HepG2 (cell line): Measurements from ENCODE around the gene ACAP3. TPM values are rescaled to one million over a fixed set of nuclear protein-coding genes. Genes with fewer than 3 reads are reported as not detected.
A peak's percentile ranks its signal among the peaks of the same experiment; 100 is the strongest.

ENCODE experiments used
- ARID4A ChIP-seq: sonication (generic); formaldehyde crosslinking; IDR thresholded peaks from 2 replicates; pipeline ENCODE4 v1.5.0; 2020; ENCODE audit warnings: mild to moderate bottlenecking, missing genetic modification reagents, borderline replicate concordance
- CREM ChIP-seq, 2 experiments: sonication (generic) in 1 of 2; formaldehyde crosslinking in 1 of 2; IDR thresholded peaks; 2 replicates each; pipeline versions ENCODE4 v1.4.0 to v1.6.1; 2016 to 2020; ENCODE audit warnings: antibody characterized with exemption in 1 of 2, mild to moderate bottlenecking in 1 of 2, missing genetic modification reagents in 1 of 2
- DDIT3 ChIP-seq: sonication (generic); formaldehyde crosslinking; IDR thresholded peaks from 2 replicates; pipeline ENCODE4 v1.4.0; 2020; ENCODE audit warnings: mild to moderate bottlenecking, missing genetic modification reagents
- ERF ChIP-seq: IDR thresholded peaks from 2 replicates; pipeline ENCODE4 v1.6.1; 2018; ENCODE audit warnings: missing biosample characterization, missing genetic modification reagents
- GMEB1 ChIP-seq: sonication (generic); formaldehyde crosslinking; IDR thresholded peaks from 2 replicates; pipeline ENCODE4 v1.5.1; 2020; ENCODE audit warnings: missing genetic modification reagents, mild to moderate bottlenecking, borderline replicate concordance
- HOXA7 ChIP-seq: sonication (generic); formaldehyde crosslinking; IDR thresholded peaks from 2 replicates; pipeline ENCODE4 v1.8.1; 2022; ENCODE audit warnings: mild to moderate bottlenecking, missing genetic modification reagents, moderate library complexity
- IKZF1 ChIP-seq: fragments of 450-650 bp; IDR thresholded peaks from 2 replicates; pipeline ENCODE4 v1.7.1; 2016
- ISX ChIP-seq: sonication (generic); formaldehyde crosslinking; conservative IDR thresholded peaks from 2 replicates; pipeline ENCODE4 v1.5.0; 2020; ENCODE audit warnings: missing genetic modification reagents
- KAT8 ChIP-seq: IDR thresholded peaks from 2 replicates; pipeline ENCODE4 v1.6.1; 2016; ENCODE audit warnings: missing genetic modification reagents, missing compliant biosample characterization
- KMT2A ChIP-seq: sonication (generic); formaldehyde crosslinking; IDR thresholded peaks from 2 replicates; pipeline ENCODE4 v1.4.0; 2020; ENCODE audit warnings: missing genetic modification reagents
- MED1 ChIP-seq: sonication (generic); formaldehyde crosslinking; IDR thresholded peaks from 2 replicates; pipeline ENCODE4 v1.4.0; 2020; ENCODE audit warnings: missing genetic modification reagents
- NFKBIZ ChIP-seq: IDR thresholded peaks from 2 replicates; pipeline ENCODE4 v1.6.1; 2018; ENCODE audit warnings: missing genetic modification reagents, missing compliant biosample characterization
- PHF20 ChIP-seq: sonication (generic); formaldehyde crosslinking; IDR thresholded peaks from 2 replicates; pipeline ENCODE4 v1.5.0; 2020; ENCODE audit warnings: mild to moderate bottlenecking, missing genetic modification reagents
- PRMT3 ChIP-seq: sonication (generic); formaldehyde crosslinking; IDR thresholded peaks from 2 replicates; pipeline ENCODE4 v1.8.1; 2022; ENCODE audit warnings: low read depth, mild to moderate bottlenecking, moderate library complexity, missing genetic modification reagents, borderline replicate concordance
- SAP130 ChIP-seq: IDR thresholded peaks from 2 replicates; pipeline ENCODE4 v1.6.1; 2016; ENCODE audit warnings: low read depth
- SKI ChIP-seq: fragments of 450-650 bp; IDR thresholded peaks from one replicate; pipeline ENCODE4 v1.6.1; 2018; ENCODE audit warnings: mild to moderate bottlenecking; ENCODE audit not compliant: partially characterized antibody
- SOX5 ChIP-seq: IDR thresholded peaks from 2 replicates; pipeline ENCODE4 v1.6.1; 2016; ENCODE audit warnings: borderline replicate concordance
- SPEN ChIP-seq: sonication (generic); formaldehyde crosslinking; IDR thresholded peaks from 2 replicates; pipeline ENCODE4 v1.5.1; 2020; ENCODE audit warnings: low read depth, mild to moderate bottlenecking, missing genetic modification reagents
- THRA ChIP-seq: sonication (generic); formaldehyde crosslinking; IDR thresholded peaks from 2 replicates; pipeline ENCODE4 v1.4.0; 2020; ENCODE audit warnings: missing genetic modification reagents, borderline replicate concordance
- ZC3H4 ChIP-seq: sonication (generic); formaldehyde crosslinking; IDR thresholded peaks from 2 replicates; pipeline ENCODE4 v1.4.0; 2020; ENCODE audit warnings: missing genetic modification reagents, borderline replicate concordance
- ZNF556 ChIP-seq: sonication (generic); formaldehyde crosslinking; IDR thresholded peaks from 2 replicates; pipeline ENCODE4 v1.4.0; 2020; ENCODE audit warnings: mild to moderate bottlenecking, missing genetic modification reagents, borderline replicate concordance
- ZNF572 ChIP-seq: sonication (generic); formaldehyde crosslinking; IDR thresholded peaks from 2 replicates; pipeline ENCODE4 v1.5.1; 2020; ENCODE audit warnings: mild to moderate bottlenecking, missing genetic modification reagents
- ZNF83 ChIP-seq: sonication (generic); formaldehyde crosslinking; IDR thresholded peaks from 2 replicates; pipeline ENCODE4 v1.4.0; 2020; ENCODE audit warnings: missing genetic modification reagents, mild to moderate bottlenecking, borderline replicate concordance
- polyA plus RNA-seq, 8 experiments: library from polyadenylated mRNA; depleted of rRNA in 3 of 8; stranded (reverse) in 7 of 8; unstranded in 1 of 8; fragments of >200 nt; fragmentation: Illumina TruSeq in 4 of 8; extraction: Trizol in 4 of 8; gene quantifications; 2 replicates each; pipeline versions ENCODE4 v1.2.1 to v1.2.3, GENCODE V29; 2011 to 2016; ENCODE audit warnings: low read depth in 4 of 8, missing spikeins in 1 of 8, mixed read lengths in 1 of 8; ENCODE audit not compliant: insufficient read depth in 1 of 8
- total RNA-seq, 5 experiments: library from RNA; depleted of rRNA; stranded (reverse); fragments of >200 nt; fragmentation: Illumina TruSeq; extraction: Trizol; gene quantifications; 2 replicates each; pipeline ENCODE4 v1.2.3, GENCODE V29; 2016; ENCODE audit warnings: low read depth in 1 of 5

Gene ACAP3
- total and polyA plus RNA-seq, 2 of the 13 experiments (the other 11 are each of a cell fraction or from before 2014, with no cell fraction given) = 29.4 to 50.8 TPM

GRCh38 chr1:1281533-1282321 is 26.0 kb downstream of the ACAP3 start (continued):
- no peak for TF ChIP-seq ZNF83 (CRISPR knock-in tag)
- peak; percentile 50; the same call in 1 of the 2 replicates for TF ChIP-seq GMEB1 (CRISPR knock-in tag)
- TF ChIP-seq PRMT3 = no peak
- TF ChIP-seq NFKBIZ (CRISPR knock-in tag) = no peak
- no peak for TF ChIP-seq DDIT3
- peak; percentile 11; the same call in 1 of the 2 replicates for TF ChIP-seq SOX5 (CRISPR knock-in tag)
- TF ChIP-seq ZNF572 = no peak; the same call in 1 of the 2 replicates
- TF ChIP-seq MED1 (CRISPR knock-in tag) = peak; percentile 64
- peak; percentile 27; the same call in 1 of the 2 replicates for TF ChIP-seq CREM (IDR thresholded peaks at IDR 0.05)
- TF ChIP-seq CREM (CRISPR knock-in tag; IDR thresholded peaks at IDR 0.05) = no peak
- TF ChIP-seq KAT8 (CRISPR knock-in tag) = peak; percentile 79
- peak; percentile 68; the same call in 1 of the 2 replicates for TF ChIP-seq ISX
- TF ChIP-seq ZNF556 (CRISPR knock-in tag) = 0 out of 2 replicates have a peak, but pooled peaks have one; percentile 19
- TF ChIP-seq IKZF1 = no peak
- no peak for TF ChIP-seq ZC3H4 (CRISPR knock-in tag)
- TF ChIP-seq KMT2A = 0 out of 2 replicates have a peak, but pooled peaks have one; percentile 19
- peak; percentile 69 for TF ChIP-seq SAP130
- peak; percentile 69; the same call in 1 of the 2 replicates for TF ChIP-seq ARID4A
- TF ChIP-seq PHF20 = peak; percentile 23; the same call in 1 of the 2 replicates
- peak; percentile 69 for TF ChIP-seq SPEN (CRISPR knock-in tag)
- TF ChIP-seq THRA (CRISPR knock-in tag) = 0 out of 2 replicates have a peak, but pooled peaks have one; percentile 8
- TF ChIP-seq HOXA7 (CRISPR knock-in tag) = no peak
- peak; percentile 45 for TF ChIP-seq ERF (CRISPR knock-in tag)
- peak; percentile 11 for TF ChIP-seq SKI
